Endothelial cell of hepatic sinusoid (primary cell): ENCODE results near the gene KDM6A.
"Not testable (repeated sequence)": the region's sequence is repeated elsewhere in the genome, so short reads cannot be mapped to it uniquely, and the experiment has no call there.

Experiments
- in situ Hi-C: cut with HindIII; loops from 2 replicates; pipeline ENCODE4 v1.10.0; 2017; ENCODE audit warnings: low sequenced_read_pairs

KDM6A gene

DNA sequence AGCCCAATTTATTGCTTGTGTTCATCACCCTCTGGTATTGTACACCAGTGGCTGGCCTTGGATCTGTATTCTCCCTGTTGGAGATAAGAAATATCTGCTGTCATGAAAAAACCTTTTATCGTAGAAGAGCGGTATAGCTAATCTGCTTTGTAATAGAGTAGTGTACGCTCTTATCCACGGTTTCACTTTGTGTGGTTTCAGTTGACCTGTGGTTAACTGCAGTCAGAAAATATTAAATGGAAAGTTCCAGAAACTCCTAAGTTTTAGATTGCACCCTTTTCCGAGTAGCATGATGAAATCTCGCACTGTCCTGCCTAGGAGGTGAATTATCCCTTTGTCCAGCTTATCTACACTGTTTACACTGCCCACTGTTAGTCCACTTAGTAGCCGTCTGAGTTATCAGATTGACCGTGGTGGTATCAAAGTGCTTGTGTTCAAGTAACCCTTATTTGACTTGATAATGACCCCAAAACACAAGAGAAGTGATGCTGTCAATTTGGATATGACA, 42.4 kb downstream of the KDM6A start:
- in situ Hi-C loops: no loop called here

DNA sequence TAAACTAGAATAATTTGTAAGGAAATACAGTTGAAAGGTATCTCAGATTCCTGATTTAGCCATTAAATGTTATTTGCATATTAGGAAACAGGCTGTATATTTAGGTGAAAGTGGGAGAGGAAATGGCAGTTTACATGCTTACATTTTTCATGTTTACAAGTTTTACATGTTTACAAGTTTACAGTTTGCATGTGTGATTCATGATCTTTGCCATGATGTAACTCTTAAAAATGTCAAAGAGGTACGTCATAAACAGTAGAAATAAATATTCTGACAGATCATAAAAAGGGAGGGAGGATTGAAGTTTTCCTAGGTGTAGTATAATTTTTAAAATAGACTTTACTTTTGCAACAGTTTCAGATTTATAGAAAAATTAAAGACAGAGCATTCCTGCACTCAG, 45.7 kb downstream of the KDM6A start:
- in situ Hi-C loops: no loop called here

DNA sequence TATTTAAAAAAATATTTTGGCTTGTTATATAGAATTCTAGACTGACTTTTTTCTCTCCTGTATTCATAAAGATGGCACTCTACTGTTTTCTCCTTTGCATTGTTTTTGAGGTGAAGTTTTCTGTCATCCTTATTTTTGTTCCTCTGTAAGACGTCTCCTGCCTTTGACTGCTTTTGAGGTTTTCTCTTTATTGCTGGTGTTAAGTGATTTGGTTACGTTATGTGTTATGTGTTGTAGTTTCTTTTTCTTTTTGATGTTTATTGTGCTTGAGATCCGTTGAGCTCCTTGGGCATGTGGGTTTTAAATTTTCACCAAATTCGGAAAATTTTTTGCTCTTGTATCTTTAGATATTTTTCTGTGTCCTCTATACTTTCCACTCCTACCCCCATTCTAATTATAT, 50.0 kb downstream of the KDM6A start:
- in situ Hi-C loops: no loop called here

DNA sequence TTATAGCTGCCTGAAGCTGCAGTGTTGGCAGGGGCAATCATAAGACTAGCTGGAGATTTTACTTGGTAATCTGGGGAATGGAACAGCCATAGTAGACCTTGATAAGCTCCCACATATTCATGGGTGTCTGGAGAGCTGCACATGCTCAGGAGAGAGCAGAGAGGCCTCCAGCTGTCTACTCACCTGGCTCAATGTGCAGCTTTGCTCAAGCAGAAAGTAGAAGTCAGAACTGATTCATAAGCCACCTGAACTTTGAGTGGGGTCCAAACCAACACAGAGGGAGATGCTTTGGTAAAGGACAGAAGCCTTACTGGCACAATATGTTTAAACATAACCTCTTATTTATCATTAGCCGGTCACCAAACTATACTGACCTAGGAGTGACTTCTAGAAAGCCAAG, 54.4 kb downstream of the KDM6A start:
- in situ Hi-C loops: no loop called here

DNA sequence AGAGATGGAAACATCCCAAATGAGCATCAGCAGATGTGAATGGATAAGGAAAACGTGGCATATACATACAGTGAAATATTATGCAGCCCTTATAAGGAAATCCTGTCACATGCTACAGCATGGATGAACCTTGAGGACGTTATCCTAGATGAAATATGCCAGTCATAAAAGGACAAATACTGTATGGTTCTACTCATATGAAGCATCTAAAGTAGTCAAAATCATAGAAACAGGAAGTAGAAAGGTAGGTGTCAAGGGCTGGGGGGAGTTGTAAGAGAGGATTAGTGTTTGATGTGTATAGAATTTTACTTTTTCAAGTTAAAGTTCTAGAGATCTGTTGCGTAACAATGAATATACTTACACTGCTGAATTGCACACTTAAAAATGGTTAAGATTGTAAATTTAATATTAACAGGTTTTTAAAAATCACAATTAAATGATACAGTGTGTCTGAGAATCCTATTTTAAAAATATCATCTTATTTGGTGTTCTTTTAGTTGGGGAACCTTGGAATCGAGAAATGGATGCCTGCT, 58.5 kb downstream of the KDM6A start:
- in situ Hi-C loops: no loop called here

DNA sequence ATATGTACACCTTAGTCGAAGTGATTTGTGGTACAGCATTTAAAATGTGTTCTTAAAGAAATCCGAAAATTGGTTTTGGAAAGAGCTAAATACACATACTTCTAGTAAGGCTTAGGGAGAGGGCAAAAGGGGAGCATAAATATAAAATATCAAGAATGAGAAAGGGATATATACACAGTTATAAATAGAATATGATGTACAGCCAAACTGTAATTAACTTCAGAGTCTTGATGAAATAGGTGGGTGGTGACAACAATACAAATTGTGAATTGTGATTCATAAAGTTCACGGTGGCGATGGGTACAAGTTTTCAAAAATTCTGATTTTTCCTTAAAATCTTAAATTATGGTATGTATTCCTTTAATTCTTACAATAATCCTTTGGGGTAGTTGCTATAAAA, 62.2 kb downstream of the KDM6A start:
- in situ Hi-C loops: no loop called here

DNA sequence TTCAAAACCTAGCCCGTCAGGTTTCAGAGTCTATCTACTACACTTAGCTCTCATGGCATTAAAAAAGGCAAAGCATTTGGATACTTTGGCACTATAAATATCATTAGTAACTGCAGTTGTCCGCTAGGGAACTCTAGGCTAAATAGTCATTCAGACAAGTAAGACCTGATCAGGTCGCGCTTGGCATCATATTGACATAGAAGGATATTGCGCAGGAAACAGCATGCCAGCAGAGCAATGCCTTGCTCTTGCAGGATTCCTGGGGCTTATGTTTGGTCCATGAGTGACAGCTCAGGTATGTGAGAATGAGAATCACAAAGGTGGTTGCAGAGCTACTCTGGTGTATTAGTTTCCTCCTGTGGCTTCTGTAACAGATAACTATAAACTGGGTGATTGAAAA, 62.7 kb downstream of the KDM6A start:
- in situ Hi-C loops: no loop called here

DNA sequence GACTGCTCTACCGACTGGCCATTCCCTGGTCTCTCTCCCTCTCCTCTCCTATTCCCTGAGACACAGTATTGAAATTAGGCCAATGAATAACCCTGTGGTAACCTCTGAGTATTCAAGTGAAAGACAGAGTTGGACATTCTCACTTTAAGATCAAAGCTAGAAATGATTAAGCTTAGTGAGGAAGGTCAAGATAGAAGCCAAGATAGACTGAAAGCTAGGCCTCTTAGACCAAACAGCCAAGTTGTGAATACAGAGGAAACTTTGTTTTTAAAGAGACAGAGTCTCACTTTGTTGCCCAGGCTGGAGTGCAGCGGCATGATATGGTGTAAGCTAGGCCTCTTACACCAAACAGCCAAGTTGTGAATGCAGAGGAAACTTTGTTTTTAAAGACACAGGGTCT, 64.6 kb downstream of the KDM6A start:
- in situ Hi-C loops: no loop called here

DNA sequence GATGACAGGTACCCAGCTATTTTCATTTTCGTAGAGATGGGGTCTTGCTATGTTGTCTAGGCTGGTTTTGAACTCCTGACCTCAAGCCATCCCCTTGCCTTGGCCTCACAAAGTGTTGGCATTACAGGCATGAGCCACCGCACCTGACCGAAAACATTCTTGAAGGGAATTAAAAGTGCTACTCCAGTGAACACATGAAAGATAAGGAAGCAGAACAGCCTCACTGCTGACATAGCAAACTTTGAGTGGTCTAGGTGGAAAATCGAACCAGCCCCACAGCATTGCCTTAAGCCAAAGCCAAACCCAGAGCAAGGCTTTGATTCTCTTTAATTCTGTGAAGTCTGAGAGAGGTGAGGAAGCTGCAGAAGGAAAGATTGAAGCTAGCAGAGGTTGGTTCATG, 65.1 kb downstream of the KDM6A start:
- in situ Hi-C loops: no loop called here

DNA sequence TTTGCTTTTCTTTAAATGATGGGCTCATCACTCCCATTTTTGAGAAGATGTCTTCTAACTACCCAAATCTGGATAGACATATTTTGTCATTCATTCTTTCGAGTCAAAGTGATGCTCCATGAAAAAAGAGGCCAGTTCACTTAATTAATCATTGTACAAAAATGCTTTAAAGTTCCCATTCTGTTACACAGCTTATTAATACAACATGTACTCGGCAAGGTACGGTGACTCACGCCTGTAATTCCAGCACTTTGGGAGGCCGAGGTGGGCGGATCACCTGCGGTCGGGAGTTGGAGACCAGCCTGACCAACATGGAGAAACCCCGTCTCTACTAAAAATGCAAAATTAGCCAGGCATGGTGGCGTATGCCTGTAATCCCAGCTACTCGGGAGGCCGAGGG, 67.6 kb downstream of the KDM6A start:
- in situ Hi-C loops: not testable (repeated sequence)

DNA sequence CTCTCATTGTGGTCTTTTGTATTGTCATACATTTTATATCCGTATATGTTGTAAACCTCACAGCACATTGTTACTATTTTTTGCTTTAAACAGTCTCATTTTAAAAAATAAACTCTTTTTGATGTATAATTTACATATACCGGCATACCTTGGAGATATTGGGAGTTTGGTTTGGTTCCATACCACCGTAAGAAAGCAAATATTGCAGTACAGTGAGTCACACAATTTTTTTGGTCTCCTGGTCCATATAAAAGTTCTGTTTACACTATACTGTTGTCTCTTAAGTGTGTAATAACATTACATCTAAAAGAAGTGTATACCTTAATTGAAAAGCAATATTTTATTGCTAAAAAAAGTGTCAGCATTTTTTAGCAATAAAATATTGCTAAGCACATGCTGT, 70.0 kb downstream of the KDM6A start:
- in situ Hi-C loops: no loop called here

DNA sequence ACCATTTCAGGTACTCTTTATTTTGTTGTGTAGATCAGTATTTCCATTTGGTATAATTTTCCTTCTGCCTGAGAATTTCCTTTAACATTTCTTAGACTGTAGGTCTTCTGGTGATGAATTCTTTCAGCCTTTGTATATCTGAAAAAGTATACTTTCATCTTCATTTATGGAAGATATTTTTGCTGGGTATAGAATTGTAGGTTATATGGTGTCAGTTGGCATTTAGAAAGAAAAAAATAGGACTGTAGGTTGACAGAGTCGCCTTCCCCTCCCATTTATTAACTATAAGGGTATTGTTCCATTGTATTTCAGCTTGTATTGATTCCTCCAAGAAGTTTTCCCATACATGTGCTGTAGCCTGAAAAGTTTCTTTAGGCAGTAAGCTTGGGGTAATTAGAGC, 71.9 kb downstream of the KDM6A start:
- in situ Hi-C loops: no loop called here

DNA sequence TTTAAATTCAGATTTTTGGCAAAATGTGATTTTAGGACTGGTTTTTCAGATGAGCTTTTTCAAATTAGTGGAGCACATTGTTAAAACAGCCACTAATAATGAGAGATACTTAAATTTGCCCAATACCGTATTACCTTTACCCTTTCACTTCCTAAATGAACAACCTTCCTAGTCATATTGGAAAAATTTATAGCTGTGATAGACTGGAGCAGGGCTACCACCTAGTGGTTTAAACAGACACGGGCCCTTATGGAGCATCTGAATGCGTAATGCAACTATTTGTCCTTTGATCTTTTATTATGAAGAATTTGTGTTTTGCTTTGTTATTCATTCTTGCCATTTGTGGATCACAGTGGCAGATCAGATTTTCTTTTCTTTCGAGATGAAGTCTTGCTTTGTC, 72.7 kb downstream of the KDM6A start:
- in situ Hi-C loops: no loop called here

DNA sequence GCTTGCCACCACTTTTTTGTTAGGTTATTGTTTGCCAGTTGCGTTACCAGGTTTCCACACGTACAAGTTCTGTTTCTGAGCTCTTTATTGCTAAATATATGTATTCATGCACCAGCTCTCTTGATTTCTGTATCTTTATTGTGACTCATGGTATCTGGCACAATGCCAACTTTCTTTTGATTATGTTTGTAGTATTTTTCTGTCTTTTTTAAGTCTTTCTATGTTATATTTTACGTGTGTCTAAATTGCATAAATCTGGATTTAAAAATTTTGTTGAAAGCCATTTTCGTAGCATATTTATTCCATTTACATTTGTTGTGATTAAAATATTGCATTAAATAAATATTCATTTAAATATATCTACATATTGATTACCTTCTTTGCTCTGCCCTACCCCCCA, 73.8 kb downstream of the KDM6A start:
- in situ Hi-C loops: no loop called here

DNA sequence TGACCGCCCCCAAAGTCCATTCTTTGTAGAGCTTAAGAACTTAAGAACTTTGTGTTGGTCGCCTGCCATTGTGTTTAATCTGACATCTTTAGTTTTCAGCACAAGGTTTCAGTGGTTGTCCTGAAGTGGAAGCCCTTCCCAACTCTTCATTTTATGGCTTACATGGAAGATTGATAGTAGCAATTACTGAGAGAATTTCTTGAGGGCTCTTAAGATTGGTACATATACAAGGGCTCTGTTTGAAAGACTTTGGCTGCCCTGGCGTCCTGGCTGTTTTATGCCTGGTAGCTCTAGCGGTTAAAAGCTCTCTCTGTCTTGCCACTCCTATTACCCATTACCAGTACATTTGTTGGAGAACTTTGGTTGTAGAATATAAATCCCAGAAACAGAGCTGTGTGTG, 75.0 kb downstream of the KDM6A start:
- in situ Hi-C loops: no loop called here

DNA sequence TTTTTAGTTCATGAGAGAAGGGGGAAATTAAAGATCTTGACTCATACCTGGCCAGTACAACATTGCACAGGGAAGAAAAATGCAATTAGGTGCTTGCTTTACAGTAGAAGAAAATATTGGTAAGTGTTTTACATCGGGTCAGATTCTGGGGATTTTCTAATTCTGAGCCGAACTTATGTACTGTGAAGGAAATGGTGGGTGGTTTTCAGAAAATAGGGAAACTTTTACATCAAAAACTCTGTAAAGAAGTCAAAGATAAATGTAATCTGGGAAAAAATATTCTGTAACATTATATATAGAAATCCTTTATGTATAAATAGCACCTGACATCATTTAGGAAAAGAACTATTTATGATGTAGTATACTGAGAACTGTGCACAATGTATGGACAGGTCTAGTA, 75.4 kb downstream of the KDM6A start:
- in situ Hi-C loops: no loop called here

DNA sequence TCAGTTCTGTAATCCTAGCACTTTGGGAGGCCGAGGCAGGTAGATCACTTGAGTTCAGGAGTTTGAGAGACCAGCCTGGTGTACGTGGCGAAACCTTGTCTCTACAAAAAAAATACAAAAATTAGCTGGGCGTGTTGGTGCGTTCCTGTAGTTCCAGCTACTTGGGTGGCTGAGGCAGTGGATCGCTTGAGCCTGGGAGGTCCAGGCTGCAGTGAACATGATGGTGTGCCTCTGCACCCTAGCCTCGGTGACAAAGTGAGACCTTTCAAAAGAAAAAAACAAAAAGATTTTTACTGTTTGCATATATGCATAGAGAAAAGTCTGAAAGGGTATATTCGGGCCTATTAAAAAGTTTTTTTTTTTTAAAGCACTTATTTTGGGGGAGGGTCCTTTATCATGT, 76.1 kb downstream of the KDM6A start:
- in situ Hi-C loops: no loop called here

DNA sequence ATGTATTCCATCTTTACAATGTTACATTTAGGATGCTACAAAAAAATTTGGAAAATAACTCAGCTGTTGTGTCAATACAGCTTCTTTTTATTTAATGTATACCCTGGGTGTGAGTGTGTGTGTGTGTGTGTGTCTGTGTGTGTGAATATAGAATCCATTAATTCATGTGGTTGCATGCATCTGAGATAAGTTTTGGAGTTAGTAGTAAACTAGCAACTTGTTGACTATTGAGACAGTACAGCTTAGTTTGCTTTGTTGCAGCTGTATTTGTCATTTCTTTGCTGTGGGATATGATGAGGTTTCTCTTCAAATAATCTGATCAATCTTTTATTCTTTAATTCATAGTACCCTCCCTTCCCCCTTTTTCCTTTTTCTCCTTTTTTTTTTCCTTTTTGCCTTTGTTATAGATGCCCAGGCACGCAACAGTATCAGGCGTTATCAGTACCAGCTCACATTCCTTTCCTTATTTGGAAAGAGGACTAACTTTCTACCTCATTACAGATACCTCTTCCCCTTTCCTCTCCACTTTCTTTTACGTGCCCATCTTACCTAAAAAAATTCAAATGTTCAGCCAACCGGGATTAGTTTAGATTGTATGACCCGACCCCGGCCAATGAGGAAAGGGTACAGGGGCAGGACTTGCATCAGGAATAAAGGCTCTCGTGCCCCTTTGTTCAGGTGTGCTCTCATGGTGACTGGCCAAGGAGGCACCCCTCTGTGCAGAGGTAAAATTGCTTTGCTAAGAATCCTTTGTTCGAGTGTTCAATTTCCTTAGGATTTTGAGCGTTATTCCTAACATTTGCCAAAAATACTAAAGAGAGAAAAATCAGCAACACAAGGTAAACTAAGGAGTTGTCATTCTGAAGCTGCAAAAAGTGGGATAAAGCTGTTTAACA, 77.7 kb downstream of the KDM6A start:
- in situ Hi-C loops: not testable (repeated sequence)

DNA sequence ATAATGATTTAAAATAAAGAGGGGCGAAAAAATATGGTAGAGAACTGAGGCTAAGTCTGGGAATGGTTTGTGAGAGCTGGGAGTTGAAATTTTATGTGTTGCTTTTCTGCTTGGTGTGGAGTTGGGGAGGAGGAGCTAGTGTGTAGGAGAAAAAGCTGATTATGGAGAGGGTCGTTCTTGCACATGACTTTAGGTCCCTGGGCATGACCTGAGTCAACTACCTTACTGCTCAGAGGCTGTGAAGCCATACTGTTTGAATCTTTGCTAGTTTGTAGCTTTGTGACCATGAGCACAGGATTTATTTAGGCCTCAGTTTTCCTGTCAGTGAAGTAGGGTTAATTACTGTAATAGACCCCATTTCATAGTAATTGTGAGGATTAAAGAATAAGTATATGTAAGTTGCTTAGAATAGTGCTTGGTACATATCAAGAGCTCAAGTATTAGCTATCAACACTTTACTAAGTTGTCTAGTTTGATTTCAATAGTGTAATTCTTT, 78.6 kb downstream of the KDM6A start:
- in situ Hi-C loops: no loop called here

DNA sequence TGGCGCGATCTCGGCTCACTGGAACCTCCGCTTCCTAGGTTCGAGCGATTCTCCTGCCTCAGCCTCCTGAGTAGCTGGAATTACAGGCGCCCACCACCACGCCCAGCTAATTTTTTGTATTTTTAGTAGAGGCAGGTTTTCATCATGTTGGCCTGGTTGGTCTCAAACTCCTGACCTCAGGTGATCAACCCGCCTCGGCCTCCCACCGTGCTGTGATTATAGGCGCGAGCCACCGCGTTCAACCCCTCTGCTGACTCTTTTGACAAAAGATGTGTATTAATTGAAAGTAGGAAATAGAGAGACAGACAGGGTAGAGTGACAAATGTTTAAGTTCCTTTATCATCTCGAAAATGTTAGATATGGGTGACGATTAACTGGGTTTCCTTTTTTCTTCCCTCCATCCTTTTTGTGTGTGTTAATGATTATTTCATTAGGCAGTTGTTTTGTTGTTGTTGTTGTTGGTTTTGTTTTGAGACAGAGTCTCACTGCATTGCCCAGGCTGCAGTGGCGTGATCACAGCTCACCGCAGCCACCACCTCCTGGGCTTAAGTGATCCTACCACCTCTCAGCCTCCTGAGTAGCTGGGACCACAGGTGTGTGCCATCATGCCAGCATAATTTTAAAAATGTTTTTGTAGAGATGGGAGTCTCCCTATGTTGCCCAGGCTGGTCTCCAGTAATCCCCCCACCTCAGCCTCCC, 79.5 kb downstream of the KDM6A start:
- in situ Hi-C loops: no loop called here

DNA sequence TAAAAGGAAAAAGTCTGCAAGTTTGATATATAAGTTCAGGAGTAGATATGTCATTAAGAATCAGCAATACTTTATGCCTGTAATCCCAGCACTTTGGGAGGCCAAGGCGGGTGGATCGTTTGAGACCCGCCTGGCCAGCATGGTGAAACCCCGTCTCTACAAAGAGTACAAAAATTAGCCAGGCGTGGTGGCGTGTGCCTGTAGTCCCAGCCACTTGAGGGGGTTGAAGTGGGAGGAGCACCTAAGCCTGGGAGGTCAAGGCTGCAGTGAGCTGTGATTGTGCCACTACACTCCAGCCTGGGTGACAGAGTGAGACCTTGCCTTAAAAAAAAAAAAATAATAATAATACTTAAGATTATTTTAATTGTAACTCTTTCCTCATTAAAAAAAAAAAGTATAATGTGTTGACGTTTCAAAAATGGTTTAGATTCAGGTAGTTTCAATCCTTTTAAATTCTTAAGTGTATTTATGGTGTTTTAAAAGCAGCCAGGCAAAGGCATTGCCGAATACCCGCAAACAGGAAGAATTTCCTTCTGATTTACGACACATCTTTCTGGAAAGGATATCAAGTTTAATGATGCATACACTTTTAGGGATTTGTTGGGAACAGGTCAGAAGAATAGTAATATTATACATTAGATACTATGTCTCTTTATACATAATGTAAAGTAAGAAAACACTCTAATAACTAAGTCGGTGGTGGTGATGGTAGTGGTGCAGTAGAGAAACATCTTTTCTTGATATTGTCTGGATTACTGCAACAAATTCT, 80.9 kb downstream of the KDM6A start:
- in situ Hi-C loops: no loop called here
